WTC11 (cell line): ENCODE measurements around the gene RIC1. TPM values are rescaled to one million over a fixed set of nuclear protein-coding genes. Genes with fewer than 3 reads are reported as not detected.
A peak's percentile ranks its signal among the peaks of the same experiment; 100 is the strongest.
"Not testable (repeated sequence)": the region's sequence is repeated elsewhere in the genome, so short reads cannot be mapped to it uniquely, and the experiment has no call there.

Experiments
- ATAC-seq: fragments of 200-7000 bp; cut with Tn5 transposase; 2 replicates; pipeline ENCODE4 v1.10.0; 2021; ENCODE audit warnings: mild to moderate bottlenecking, moderate library complexity
- CTCF ChIA-PET: fragments of 300-600 bp; sonication (Branson Sonifier 250); formaldehyde crosslinking; loops from one replicate; lab custom pipeline; 2021; ENCODE audit warnings: antibody characterized with exemption; lab: Charles Lee
- POLR2A ChIA-PET: fragments of 350-600 bp; sonication (Branson Sonifier 250); formaldehyde crosslinking; loops from one replicate; lab custom pipeline; 2021; ENCODE audit warnings: antibody characterized with exemption; lab: Charles Lee
- DNase-seq: peaks from one replicate; pipeline ENCODE4 v3.0.0; 2021; ENCODE audit warnings: low spot score
- H3K27ac Mint-ChIP-seq: 2 replicates; pipeline ENCODE4 v1.8.0; 2021; ENCODE audit warnings: mixed read lengths
- H3K27me3 Mint-ChIP-seq: 2 replicates; pipeline ENCODE4 v1.8.0; 2021; ENCODE audit warnings: low read depth, mild to moderate bottlenecking, moderate library complexity, mixed read lengths
- H3K36me3 Mint-ChIP-seq: 2 replicates; pipeline ENCODE4 v1.8.0; 2021; ENCODE audit warnings: mixed read lengths
- H3K4me1 Mint-ChIP-seq: 2 replicates; pipeline ENCODE4 v1.8.0; 2022; ENCODE audit warnings: mixed read lengths
- H3K4me3 Mint-ChIP-seq: 2 replicates; pipeline ENCODE4 v1.8.0; 2021; ENCODE audit warnings: mild to moderate bottlenecking, moderate library complexity, mixed read lengths
- H3K9me3 Mint-ChIP-seq: 2 replicates; pipeline ENCODE4 v1.8.0; 2021; ENCODE audit warnings: mixed read lengths
- ATF1 ChIP-seq: sonication (generic); formaldehyde crosslinking; IDR thresholded peaks from 2 replicates; pipeline ENCODE4 v1.8.1; 2023; ENCODE audit warnings: mild to moderate bottlenecking, moderate library complexity, missing genetic modification reagents
- CDX4 ChIP-seq: fragments of 250-450 bp; sonication (Bioruptor Pico); IDR thresholded peaks from 2 replicates; pipeline ENCODE4 v1.9.0; 2021; ENCODE audit warnings: moderate library complexity, mild to moderate bottlenecking, inconsistent platforms, borderline replicate concordance
- CREM ChIP-seq: sonication (generic); formaldehyde crosslinking; IDR thresholded peaks from 2 replicates; pipeline ENCODE4 v1.8.1; 2022; ENCODE audit warnings: mild to moderate bottlenecking, missing genetic modification reagents, moderate library complexity
- FOXJ3 ChIP-seq: sonication (generic); formaldehyde crosslinking; IDR thresholded peaks from 2 replicates; pipeline ENCODE4 v1.9.0; 2021; ENCODE audit warnings: missing genetic modification reagents, mild to moderate bottlenecking, borderline replicate concordance
- GABPB1 ChIP-seq: sonication (generic); formaldehyde crosslinking; IDR thresholded peaks from 2 replicates; pipeline ENCODE4 v1.8.1; 2023; ENCODE audit warnings: mild to moderate bottlenecking, missing genetic modification reagents
- JAZF1 ChIP-seq: fragments of 250-450 bp; sonication (Bioruptor Pico); IDR thresholded peaks from 2 replicates; pipeline ENCODE4 v1.9.0; 2021; ENCODE audit warnings: moderate library complexity, mild to moderate bottlenecking, inconsistent platforms
- KAT7 ChIP-seq: sonication (generic); formaldehyde crosslinking; IDR thresholded peaks from 2 replicates; pipeline ENCODE4 v1.8.1; 2023; ENCODE audit warnings: missing genetic modification reagents, mild to moderate bottlenecking, borderline replicate concordance
- MAX ChIP-seq: sonication (generic); formaldehyde crosslinking; IDR thresholded peaks from 2 replicates; pipeline ENCODE4 v1.8.0; 2022; ENCODE audit warnings: mild to moderate bottlenecking, missing genetic modification reagents
- NFE2L1 ChIP-seq: sonication (generic); formaldehyde crosslinking; IDR thresholded peaks from 2 replicates; pipeline ENCODE4 v1.8.1; 2023; ENCODE audit warnings: missing genetic modification reagents
- NFYB ChIP-seq: sonication (generic); formaldehyde crosslinking; conservative IDR thresholded peaks from 2 replicates; pipeline ENCODE4 v1.8.0; 2022; ENCODE audit warnings: low read depth, missing genetic modification reagents
- NR1H2 ChIP-seq: sonication (generic); formaldehyde crosslinking; IDR thresholded peaks from 2 replicates; pipeline ENCODE4 v1.9.0; 2021; ENCODE audit warnings: mild to moderate bottlenecking, moderate library complexity, missing genetic modification reagents
- NR3C1 ChIP-seq: sonication (generic); formaldehyde crosslinking; conservative IDR thresholded peaks from 2 replicates; pipeline ENCODE4 v1.8.1; 2023; ENCODE audit warnings: low read depth, mild to moderate bottlenecking, missing genetic modification reagents
- OVOL2 ChIP-seq: fragments of 250-450 bp; sonication (Bioruptor Pico); IDR thresholded peaks from 2 replicates; pipeline ENCODE4 v1.9.0; 2021; ENCODE audit warnings: mild to moderate bottlenecking, borderline replicate concordance
- RORB ChIP-seq: fragments of 250-450 bp; sonication (Bioruptor Pico); IDR thresholded peaks from 2 replicates; pipeline ENCODE4 v1.9.0; 2021; ENCODE audit warnings: mild to moderate bottlenecking
- TEAD1 ChIP-seq: sonication (generic); formaldehyde crosslinking; IDR thresholded peaks from 2 replicates; pipeline ENCODE4 v1.8.0; 2022; ENCODE audit warnings: mild to moderate bottlenecking, missing genetic modification reagents
- ZNF138 ChIP-seq: sonication (generic); formaldehyde crosslinking; conservative IDR thresholded peaks from 2 replicates; pipeline ENCODE4 v1.8.1; 2022; ENCODE audit warnings: mild to moderate bottlenecking, moderate library complexity, missing genetic modification reagents
- ZNF219 ChIP-seq: sonication (generic); formaldehyde crosslinking; IDR thresholded peaks from 2 replicates; pipeline ENCODE4 v1.8.0; 2023; ENCODE audit warnings: missing genetic modification reagents, mild to moderate bottlenecking, borderline replicate concordance
- ZNF425 ChIP-seq: fragments of 250-450 bp; sonication (Bioruptor Pico); conservative IDR thresholded peaks from 2 replicates; pipeline ENCODE4 v1.9.0; 2021; ENCODE audit warnings: mild to moderate bottlenecking
- total RNA-seq: library from RNA; stranded (reverse); gene quantifications from 3 replicates; pipeline ENCODE4 v1.2.3, GENCODE V29; 2021
- TF ChIP-seq, protein P1 (sequence below): sonication (generic); formaldehyde crosslinking; IDR thresholded peaks from 2 replicates; pipeline ENCODE4 v1.8.1; 2022; ENCODE audit warnings: missing genetic modification reagents, borderline replicate concordance
- TF ChIP-seq, protein P2 (sequence below): sonication (generic); formaldehyde crosslinking; IDR thresholded peaks from 2 replicates; pipeline ENCODE4 v1.8.1; 2022; ENCODE audit warnings: low read depth, mild to moderate bottlenecking, moderate library complexity, missing genetic modification reagents, borderline replicate concordance

The RIC1 gene
- total RNA-seq, 1 experiment from 2014 or later: 18.9 TPM

DNA sequence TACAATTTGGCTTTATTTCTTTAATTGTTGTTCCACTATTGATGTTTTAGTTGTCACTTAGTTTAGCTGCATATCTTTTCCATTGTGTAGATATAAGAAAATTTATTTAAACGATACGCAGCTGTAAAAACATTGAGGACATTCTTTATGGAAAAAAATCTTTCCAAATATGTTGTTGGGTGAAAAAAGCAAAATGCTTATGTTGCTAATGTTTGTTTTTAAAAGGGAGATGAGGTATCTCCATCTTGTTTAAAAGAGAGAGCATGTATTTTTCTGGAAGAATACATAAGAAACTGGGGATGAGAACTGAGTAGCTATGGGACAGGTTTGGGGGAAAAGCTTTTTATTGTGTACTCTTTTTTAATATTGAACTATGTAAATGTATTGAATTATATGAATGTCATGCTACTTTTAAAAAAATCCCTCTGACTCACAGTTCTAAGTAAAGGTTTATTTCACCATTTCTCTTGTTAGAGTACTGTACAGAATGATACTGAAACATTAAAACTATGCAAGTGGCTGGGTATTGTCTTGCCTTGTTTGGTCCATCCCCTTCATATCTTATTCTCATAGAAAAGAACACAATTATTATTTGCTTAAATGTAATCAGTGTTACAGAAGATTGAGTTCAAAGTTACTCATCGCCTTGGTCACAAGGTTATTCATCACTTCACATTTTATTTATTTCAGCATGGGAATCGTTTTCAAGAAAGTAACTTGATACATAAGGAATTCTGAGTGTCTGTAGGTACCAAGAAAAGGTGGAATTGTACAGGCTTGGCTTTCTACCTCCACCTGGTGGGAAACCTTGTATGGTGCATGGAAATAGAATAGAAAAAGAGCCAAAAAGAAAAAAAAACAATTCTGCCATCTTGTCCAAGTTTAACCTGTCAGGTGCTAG, 85.8 kb downstream of the RIC1 start:
- no peaks in the 10 kb centered on the region for H3K4me1 Mint-ChIP-seq
- peaks cover 32% of the 10 kb centered on the region for H3K36me3 Mint-ChIP-seq
- ChIA-PET POLR2A (no interaction called here), CTCF (interaction anchor here (0.8 kb wide), 1 partner anchor 86 kb away, joined by 4 read pairs; no protein-coding TSS in a partner anchor)
- H3K9me3 Mint-ChIP-seq: peaks cover 6% of the 10 kb centered on the region
- DNase-seq (no peak), ATAC-seq (peak; percentile 65)
- H3K4me3 Mint-ChIP-seq: no peak overlapping the region
- no peaks in the 10 kb centered on the region for H3K27me3 Mint-ChIP-seq
- H3K27ac Mint-ChIP-seq: no peak overlapping the region
- TF ChIP-seq ZNF425 (CRISPR knock-in tag): no peak
- no peak for TF ChIP-seq CREM
- TF ChIP-seq ZNF138: no peak
- no peak for TF ChIP-seq KAT7 (CRISPR knock-in tag)
- no peak for TF ChIP-seq ATF1
- TF ChIP-seq ZNF219: no peak
- no peak for TF ChIP-seq CDX4 (CRISPR knock-in tag)
- no peak for TF ChIP-seq TEAD1
- no peak for TF ChIP-seq NFYB (CRISPR knock-in tag)
- TF ChIP-seq NR3C1: no peak
- TF ChIP-seq OVOL2 (CRISPR knock-in tag): no peak
- TF ChIP-seq, protein P1, sequence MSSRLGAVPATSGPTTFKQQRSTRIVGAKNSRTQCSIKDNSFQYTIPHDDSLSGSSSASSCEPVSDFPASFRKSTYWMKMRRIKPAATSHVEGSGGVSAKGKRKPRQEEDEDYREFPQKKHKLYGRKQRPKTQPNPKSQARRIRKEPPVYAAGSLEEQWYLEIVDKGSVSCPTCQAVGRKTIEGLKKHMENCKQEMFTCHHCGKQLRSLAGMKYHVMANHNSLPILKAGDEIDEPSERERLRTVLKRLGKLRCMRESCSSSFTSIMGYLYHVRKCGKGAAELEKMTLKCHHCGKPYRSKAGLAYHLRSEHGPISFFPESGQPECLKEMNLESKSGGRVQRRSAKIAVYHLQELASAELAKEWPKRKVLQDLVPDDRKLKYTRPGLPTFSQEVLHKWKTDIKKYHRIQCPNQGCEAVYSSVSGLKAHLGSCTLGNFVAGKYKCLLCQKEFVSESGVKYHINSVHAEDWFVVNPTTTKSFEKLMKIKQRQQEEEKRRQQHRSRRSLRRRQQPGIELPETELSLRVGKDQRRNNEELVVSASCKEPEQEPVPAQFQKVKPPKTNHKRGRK: no peak
- no peak for TF ChIP-seq JAZF1 (CRISPR knock-in tag)
- TF ChIP-seq NFE2L1 (CRISPR knock-in tag): no peak
- TF ChIP-seq FOXJ3: no peak
- no peak for TF ChIP-seq NR1H2
- TF ChIP-seq GABPB1 (CRISPR knock-in tag): no peak
- TF ChIP-seq, protein P2, sequence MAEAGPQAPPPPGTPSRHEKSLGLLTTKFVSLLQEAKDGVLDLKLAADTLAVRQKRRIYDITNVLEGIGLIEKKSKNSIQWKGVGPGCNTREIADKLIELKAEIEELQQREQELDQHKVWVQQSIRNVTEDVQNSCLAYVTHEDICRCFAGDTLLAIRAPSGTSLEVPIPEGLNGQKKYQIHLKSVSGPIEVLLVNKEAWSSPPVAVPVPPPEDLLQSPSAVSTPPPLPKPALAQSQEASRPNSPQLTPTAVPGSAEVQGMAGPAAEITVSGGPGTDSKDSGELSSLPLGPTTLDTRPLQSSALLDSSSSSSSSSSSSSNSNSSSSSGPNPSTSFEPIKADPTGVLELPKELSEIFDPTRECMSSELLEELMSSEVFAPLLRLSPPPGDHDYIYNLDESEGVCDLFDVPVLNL: no peak
- TF ChIP-seq, all 79 proteins: peak for 0

GRCh38 chr9:5715548-5716127, 86.7 kb downstream of the RIC1 start:
- DNase-seq: no peak
- Mint-ChIP-seq H3K4me1 (no peaks in the 10 kb centered on the region), H3K4me3 (no peak overlapping the region)
- POLR2A ChIA-PET: no interaction called here
- TF ChIP-seq MAX (CRISPR knock-in tag) (no peak), RORB (CRISPR knock-in tag) (no peak), NFE2L1 (CRISPR knock-in tag) (no peak)
- TF ChIP-seq, all 79 proteins: peak for 0
- Mint-ChIP-seq H3K27me3 (no peaks in the 10 kb centered on the region), H3K36me3 (peaks cover 28% of the 10 kb centered on the region), H3K9me3 (peaks cover 6% of the 10 kb centered on the region), H3K27ac (no peak overlapping the region)
- ATAC-seq: no peak
- CTCF ChIA-PET: no interaction called here

DNA sequence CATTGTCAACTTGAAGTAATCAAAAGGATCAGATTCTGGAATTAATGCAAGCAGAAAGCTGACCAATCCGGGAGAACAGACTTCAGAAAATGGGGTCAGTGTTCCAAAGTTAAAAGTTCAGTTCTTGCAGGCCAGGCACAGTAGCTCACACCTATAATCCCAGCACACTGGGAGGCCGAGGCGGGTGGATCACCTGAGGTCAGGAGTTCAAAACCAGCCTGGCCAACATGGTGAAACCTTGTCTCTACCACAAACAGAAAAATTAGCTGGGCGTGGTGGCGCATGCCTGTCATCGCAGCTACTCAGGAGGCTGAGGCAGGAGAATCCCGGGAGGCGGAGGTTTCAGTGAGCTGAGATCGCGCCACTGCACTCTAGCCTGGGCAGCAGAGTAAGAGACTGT, 88.5 kb downstream of the RIC1 start:
- H3K4me1 Mint-ChIP-seq, CTCF ChIA-PET, DNase-seq, POLR2A ChIA-PET, H3K4me3 Mint-ChIP-seq, ATAC-seq, H3K9me3 Mint-ChIP-seq, H3K27me3 Mint-ChIP-seq, H3K27ac Mint-ChIP-seq: not testable (repeated sequence)
- H3K36me3 Mint-ChIP-seq: peaks cover 28% of the 10 kb centered on the region
